ENCODE data around the gene ADGRG3.

Gene ADGRG3

GRCh38 chr16:57649846-57650245, 18.3 kb upstream of the ADGRG3 start:
- no peak for DNase-seq (ENCODE audit: insufficient read length)
- FAIRE-seq = no peak
- TF ChIP-seq POLR2AphosphoS5 (IDR thresholded peaks at IDR 0.05; ENCODE audit: low read depth, low read length) = no peak
- no peak for TF ChIP-seq TAF1 (IDR thresholded peaks at IDR 0.05; ENCODE audit: borderline replicate concordance, low read depth, low read length)
- no peak for TF ChIP-seq POLR2A (IDR thresholded peaks at IDR 0.05; ENCODE audit: low read depth, low read length)

- DNase-seq (ENCODE audit: insufficient read length) = no peak
- no peak for TF ChIP-seq POLR2AphosphoS5 (IDR thresholded peaks at IDR 0.05; ENCODE audit: low read depth, low read length)
- TF ChIP-seq POLR2A (IDR thresholded peaks at IDR 0.05; ENCODE audit: low read depth, low read length) = no peak
- TF ChIP-seq TAF1 (IDR thresholded peaks at IDR 0.05; ENCODE audit: borderline replicate concordance, low read depth, low read length) = no peak
- FAIRE-seq = no peak
Observed at GRCh38 chr16:57651344-57652333, 16.5 kb upstream of the ADGRG3 start.

DNA sequence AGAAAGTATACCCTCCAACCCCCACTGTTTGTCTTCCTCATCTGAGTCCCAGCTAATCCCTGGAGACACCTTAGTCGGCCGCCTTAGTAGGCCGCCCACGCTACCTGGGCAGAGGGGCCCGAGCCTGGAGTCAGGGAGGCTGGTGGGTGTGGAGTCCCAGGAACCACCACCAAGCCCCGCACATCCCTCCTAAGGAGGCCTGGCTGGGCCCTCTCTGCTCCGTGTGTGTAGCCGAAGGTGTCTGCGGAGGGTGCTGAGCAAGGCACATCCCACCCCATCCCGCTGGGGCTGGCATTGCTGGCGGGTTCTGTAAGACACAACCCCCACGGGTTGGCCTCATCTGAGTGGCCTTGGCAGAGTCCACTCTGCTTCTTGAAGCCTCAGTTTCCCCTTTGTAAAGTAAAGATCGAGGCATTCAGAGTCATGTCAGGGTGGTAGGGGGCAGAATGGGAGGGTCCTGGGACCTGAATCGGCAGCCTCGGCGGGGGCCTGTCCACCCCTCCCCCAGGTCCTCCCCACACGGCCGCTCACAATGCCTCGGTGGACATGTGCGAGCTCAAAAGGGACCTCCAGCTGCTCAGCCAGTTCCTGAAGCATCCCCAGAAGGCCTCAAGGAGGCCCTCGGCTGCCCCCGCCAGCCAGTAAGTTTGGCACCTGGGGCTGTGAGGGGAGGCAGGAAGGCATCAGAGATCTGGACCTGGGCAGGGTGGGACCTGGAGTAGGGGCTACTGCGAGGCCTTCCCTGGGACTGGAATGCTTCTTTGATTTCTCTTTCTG, 15.2 kb upstream of the ADGRG3 start:
- FAIRE-seq (no peak), DNase-seq (ENCODE audit: insufficient read length) (no peak)
- TF ChIP-seq POLR2A (IDR thresholded peaks at IDR 0.05; ENCODE audit: low read depth, low read length) = no peak
- no peak for TF ChIP-seq TAF1 (IDR thresholded peaks at IDR 0.05; ENCODE audit: borderline replicate concordance, low read depth, low read length)
- TF ChIP-seq POLR2AphosphoS5 (IDR thresholded peaks at IDR 0.05; ENCODE audit: low read depth, low read length) = no peak

GRCh38 chr16:57653936-57654335, 14.2 kb upstream of the ADGRG3 start:
- no peak for FAIRE-seq
- TF ChIP-seq TAF1 (IDR thresholded peaks at IDR 0.05; ENCODE audit: borderline replicate concordance, low read depth, low read length) = no peak
- no peak for TF ChIP-seq POLR2A (IDR thresholded peaks at IDR 0.05; ENCODE audit: low read depth, low read length)
- no peak for TF ChIP-seq POLR2AphosphoS5 (IDR thresholded peaks at IDR 0.05; ENCODE audit: low read depth, low read length)
- DNase-seq (ENCODE audit: insufficient read length) = no peak

GRCh38 chr16:57656342-57656955, 11.7 kb upstream of the ADGRG3 start:
- DNase-seq (ENCODE audit: insufficient read length) (no peak), FAIRE-seq (no peak)
- TF ChIP-seq POLR2AphosphoS5 (IDR thresholded peaks at IDR 0.05; ENCODE audit: low read depth, low read length) (no peak), TAF1 (IDR thresholded peaks at IDR 0.05; ENCODE audit: borderline replicate concordance, low read depth, low read length) (no peak), POLR2A (IDR thresholded peaks at IDR 0.05; ENCODE audit: low read depth, low read length) (no peak)

DNA sequence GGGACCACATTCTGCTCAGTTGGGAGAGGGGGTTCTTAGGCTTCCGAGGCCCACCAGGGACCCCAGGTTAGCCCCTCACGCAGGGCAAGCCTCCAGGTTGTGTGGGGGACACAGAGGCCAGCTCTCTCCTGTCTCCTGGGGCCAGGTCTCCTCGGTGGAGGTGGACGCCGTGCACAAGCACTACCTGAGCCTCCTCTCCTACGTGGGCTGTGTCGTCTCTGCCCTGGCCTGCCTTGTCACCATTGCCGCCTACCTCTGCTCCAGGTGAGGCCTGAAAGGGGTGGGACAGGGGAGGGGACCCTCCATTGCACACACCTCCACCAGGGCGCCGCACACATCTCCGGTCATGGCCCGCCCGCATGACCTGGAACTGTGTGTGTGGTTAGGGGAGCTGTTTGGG, 10.9 kb upstream of the ADGRG3 start:
- no peak for DNase-seq (ENCODE audit: insufficient read length)
- FAIRE-seq = no peak
- TF ChIP-seq TAF1 (IDR thresholded peaks at IDR 0.05; ENCODE audit: borderline replicate concordance, low read depth, low read length) = no peak
- TF ChIP-seq POLR2A (IDR thresholded peaks at IDR 0.05; ENCODE audit: low read depth, low read length) = no peak
- no peak for TF ChIP-seq POLR2AphosphoS5 (IDR thresholded peaks at IDR 0.05; ENCODE audit: low read depth, low read length)

GRCh38 chr16:57658130-57658877, 9.8 kb upstream of the ADGRG3 start:
- no peak for DNase-seq (ENCODE audit: insufficient read length)
- FAIRE-seq = no peak
- no peak for TF ChIP-seq TAF1 (IDR thresholded peaks at IDR 0.05; ENCODE audit: borderline replicate concordance, low read depth, low read length)
- no peak for TF ChIP-seq POLR2A (IDR thresholded peaks at IDR 0.05; ENCODE audit: low read depth, low read length)
- TF ChIP-seq POLR2AphosphoS5 (IDR thresholded peaks at IDR 0.05; ENCODE audit: low read depth, low read length) = no peak

GRCh38 chr16:57658878-57659674, 9.0 kb upstream of the ADGRG3 start:
- TF ChIP-seq POLR2A (IDR thresholded peaks at IDR 0.05; ENCODE audit: low read depth, low read length) (no peak), TAF1 (IDR thresholded peaks at IDR 0.05; ENCODE audit: borderline replicate concordance, low read depth, low read length) (no peak), POLR2AphosphoS5 (IDR thresholded peaks at IDR 0.05; ENCODE audit: low read depth, low read length) (no peak)
- no peak for DNase-seq (ENCODE audit: insufficient read length)
- no peak for FAIRE-seq

DNA sequence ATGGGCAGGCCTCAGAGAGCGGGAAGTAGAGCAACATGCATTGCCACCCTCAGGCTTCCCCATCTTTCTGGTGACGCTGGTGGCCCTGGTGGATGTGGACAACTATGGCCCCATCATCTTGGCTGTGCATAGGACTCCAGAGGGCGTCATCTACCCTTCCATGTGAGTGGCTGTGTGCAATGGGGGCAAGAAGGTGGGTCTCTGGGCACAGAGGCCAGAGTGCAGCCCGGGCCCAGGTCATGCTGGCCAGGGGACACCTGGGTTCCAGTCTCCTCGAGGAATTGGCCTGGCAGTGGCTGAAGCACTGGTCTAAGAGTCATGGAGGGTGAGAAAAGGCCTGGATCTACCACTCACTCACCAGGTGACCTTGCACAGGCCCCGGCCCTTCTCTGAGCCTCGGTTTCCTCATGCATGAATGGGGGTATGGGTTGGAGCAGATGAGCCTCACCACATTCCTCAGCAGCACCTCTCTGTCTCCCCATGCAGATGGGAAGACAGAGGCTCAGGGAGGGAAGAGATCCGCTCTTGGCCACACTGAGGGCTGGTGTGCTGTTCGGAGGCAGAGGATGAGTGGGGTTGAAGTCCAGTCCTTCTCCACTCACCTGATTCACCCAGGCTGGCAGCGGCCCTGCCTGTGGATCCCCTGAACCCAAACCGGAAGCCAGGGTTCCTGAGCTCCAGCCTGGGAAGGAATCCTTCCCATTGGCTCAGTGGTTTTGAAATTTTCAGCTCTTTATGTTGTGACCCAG, 7.2 kb upstream of the ADGRG3 start:
- no peak for FAIRE-seq
- no peak for DNase-seq (ENCODE audit: insufficient read length)
- TF ChIP-seq TAF1 (IDR thresholded peaks at IDR 0.05; ENCODE audit: borderline replicate concordance, low read depth, low read length) (no peak), POLR2A (IDR thresholded peaks at IDR 0.05; ENCODE audit: low read depth, low read length) (no peak), POLR2AphosphoS5 (IDR thresholded peaks at IDR 0.05; ENCODE audit: low read depth, low read length) (no peak)

All from GM12892 (cell line).